Measurements from ENCODE around the gene PNPO.

DNA sequence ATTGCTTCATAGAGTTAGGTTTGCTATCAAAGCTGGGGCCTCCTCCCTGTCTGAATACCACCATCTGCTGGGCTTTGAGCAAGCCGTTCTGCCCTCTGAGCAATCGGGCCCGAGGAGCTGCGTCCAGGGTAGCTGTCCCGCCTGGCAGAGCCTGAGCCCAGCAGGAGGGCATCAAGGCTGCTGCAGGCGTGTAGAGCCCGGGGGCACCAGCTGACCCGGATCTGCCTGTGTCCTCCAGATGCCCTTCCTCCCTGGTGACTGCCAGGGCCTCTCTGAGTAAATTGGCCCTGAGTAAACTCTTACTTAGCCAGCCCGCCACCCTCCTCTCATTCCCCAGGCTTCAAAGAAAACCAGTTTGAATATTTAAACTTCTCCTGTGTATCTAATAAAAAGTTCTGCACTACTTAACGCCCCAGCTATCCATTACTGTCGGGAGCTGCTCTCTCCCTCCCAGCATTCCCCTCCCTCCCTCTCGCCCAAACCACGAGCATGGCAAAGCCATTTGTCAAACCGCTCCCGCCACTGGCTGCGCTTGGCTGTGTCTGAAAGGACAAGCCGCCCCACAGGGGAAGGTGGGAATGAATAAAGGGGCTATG is 46.0 kb downstream of the PNPO start:
- peak in 1 of 2 donors; percentile 33 for TF ChIP-seq POLR2A (IDR thresholded peaks at IDR 0.05)
- no peak for TF ChIP-seq CTCF (IDR thresholded peaks at IDR 0.05)

All from thyroid gland (tissue), 4 donors.